Stimulated activated CD4-positive, alpha-beta T cell treated with anti-CD3 and anti-CD28 coated beads, Interleukin-1b, Interleukin-23, amount 100 ng/mL, for 24 hours (primary cell): ENCODE measurements around the gene RAP2C.
"Not testable (repeated sequence)": the region's sequence is repeated elsewhere in the genome, so short reads cannot be mapped to it uniquely, and the experiment has no call there.

Source experiments
- DNase-seq, 4 experiments: peaks; one replicate each; pipeline ENCODE4 v3.0.0-alpha.2; 2020; ENCODE audit warnings: low read depth in 4 of 4, low spot score in 1 of 4

Gene RAP2C

GRCh38 chrX:132200976-132201375 lies 18.3 kb downstream of the RAP2C start:
- DNase-seq = no peak

- DNase-seq = no peak
Measured at GRCh38 chrX:132199941-132200340, 19.3 kb downstream of the RAP2C start.

GRCh38 chrX:132193872-132194574 lies 25.2 kb downstream of the RAP2C start:
- DNase-seq = no peak

- DNase-seq = no peak
Measured at GRCh38 chrX:132191938-132192337, 27.3 kb downstream of the RAP2C start.

GRCh38 chrX:132188175-132188574 lies 31.1 kb downstream of the RAP2C start:
- no peak for DNase-seq

- DNase-seq = no peak
Measured at GRCh38 chrX:132187451-132187850, 31.8 kb downstream of the RAP2C start.

- DNase-seq = no peak
Measured at GRCh38 chrX:132184871-132185270, 34.4 kb downstream of the RAP2C start.

- DNase-seq = no peak
Measured at GRCh38 chrX:132181364-132181763, 37.9 kb downstream of the RAP2C start.

- DNase-seq = no peak
Measured at GRCh38 chrX:132180929-132181328, 38.3 kb downstream of the RAP2C start.

- DNase-seq = no peak
Measured at GRCh38 chrX:132173647-132174046, 45.6 kb downstream of the RAP2C start.

- DNase-seq = no peak
Measured at GRCh38 chrX:132171881-132172280, 47.4 kb downstream of the RAP2C start.

- DNase-seq = no peak
Measured at GRCh38 chrX:132171478-132171877, 47.8 kb downstream of the RAP2C start.

GRCh38 chrX:132169554-132169953 lies 49.7 kb downstream of the RAP2C start:
- DNase-seq = no peak

- no peak for DNase-seq
Measured at GRCh38 chrX:132165651-132166050, 53.6 kb downstream of the RAP2C start.

GRCh38 chrX:132165005-132165404 lies 54.2 kb downstream of the RAP2C start:
- DNase-seq = no peak

- not testable (repeated sequence) for DNase-seq
Measured at GRCh38 chrX:132163094-132163493, 56.2 kb downstream of the RAP2C start.

GRCh38 chrX:132153166-132153565 lies 66.1 kb downstream of the RAP2C start:
- no peak for DNase-seq
